ENCODE data around the gene PDE10A.

Gene PDE10A

GRCh38 chr6:165689699-165690098 is 26.7 kb upstream of the PDE10A start:
- no peak for TF ChIP-seq POLR2AphosphoS5 (IDR thresholded peaks at IDR 0.05; ENCODE audit: low read depth, low read length)

GRCh38 chr6:165686596-165687365 is 23.7 kb upstream of the PDE10A start:
- TF ChIP-seq, protein P1, sequence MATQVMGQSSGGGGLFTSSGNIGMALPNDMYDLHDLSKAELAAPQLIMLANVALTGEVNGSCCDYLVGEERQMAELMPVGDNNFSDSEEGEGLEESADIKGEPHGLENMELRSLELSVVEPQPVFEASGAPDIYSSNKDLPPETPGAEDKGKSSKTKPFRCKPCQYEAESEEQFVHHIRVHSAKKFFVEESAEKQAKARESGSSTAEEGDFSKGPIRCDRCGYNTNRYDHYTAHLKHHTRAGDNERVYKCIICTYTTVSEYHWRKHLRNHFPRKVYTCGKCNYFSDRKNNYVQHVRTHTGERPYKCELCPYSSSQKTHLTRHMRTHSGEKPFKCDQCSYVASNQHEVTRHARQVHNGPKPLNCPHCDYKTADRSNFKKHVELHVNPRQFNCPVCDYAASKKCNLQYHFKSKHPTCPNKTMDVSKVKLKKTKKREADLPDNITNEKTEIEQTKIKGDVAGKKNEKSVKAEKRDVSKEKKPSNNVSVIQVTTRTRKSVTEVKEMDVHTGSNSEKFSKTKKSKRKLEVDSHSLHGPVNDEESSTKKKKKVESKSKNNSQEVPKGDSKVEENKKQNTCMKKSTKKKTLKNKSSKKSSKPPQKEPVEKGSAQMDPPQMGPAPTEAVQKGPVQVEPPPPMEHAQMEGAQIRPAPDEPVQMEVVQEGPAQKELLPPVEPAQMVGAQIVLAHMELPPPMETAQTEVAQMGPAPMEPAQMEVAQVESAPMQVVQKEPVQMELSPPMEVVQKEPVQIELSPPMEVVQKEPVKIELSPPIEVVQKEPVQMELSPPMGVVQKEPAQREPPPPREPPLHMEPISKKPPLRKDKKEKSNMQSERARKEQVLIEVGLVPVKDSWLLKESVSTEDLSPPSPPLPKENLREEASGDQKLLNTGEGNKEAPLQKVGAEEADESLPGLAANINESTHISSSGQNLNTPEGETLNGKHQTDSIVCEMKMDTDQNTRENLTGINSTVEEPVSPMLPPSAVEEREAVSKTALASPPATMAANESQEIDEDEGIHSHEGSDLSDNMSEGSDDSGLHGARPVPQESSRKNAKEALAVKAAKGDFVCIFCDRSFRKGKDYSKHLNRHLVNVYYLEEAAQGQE (IDR thresholded peaks at IDR 0.05; ENCODE audit: insufficient read depth in 1 of 2, low read depth in 2 of 2, low read length in 2 of 2) = no peak
- TF ChIP-seq FOXP2 (optimal IDR thresholded peaks at IDR 0.05; ENCODE audit: borderline replicate concordance, extremely low read depth, extremely low read length, insufficient read depth) (no peak), POLR2AphosphoS5 (IDR thresholded peaks at IDR 0.05; ENCODE audit: low read depth, low read length) (no peak), TAF1 (IDR thresholded peaks at IDR 0.05; ENCODE audit: borderline replicate concordance, insufficient read depth, low read length) (no peak), SIN3A (IDR thresholded peaks at IDR 0.05; ENCODE audit: borderline replicate concordance, insufficient read depth, low read length) (no peak)

GRCh38 chr6:165685302-165685701 is 22.3 kb upstream of the PDE10A start:
- TF ChIP-seq, protein P1 (IDR thresholded peaks at IDR 0.05; ENCODE audit: insufficient read depth in 1 of 2, low read depth in 2 of 2, low read length in 2 of 2) = no peak

DNA sequence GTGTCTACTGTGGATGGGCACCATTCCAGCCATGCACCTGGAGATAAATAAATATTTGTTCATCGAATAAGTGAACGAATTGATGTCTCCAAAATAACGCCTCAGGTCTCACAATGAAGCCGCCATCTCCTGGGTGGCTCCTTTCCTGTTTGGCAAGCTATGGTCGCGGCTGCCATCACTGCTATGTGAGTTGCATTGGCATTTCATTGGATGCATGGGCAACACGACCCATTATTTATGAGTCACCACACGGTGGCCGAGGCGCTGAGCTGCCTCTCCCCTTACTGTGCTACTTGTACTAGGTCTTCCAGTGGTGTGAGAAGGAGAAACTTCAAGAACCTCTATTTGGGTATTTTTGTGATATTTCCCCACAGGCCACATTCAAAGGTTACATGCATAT is 21.3 kb upstream of the PDE10A start:
- no peak for TF ChIP-seq SIN3A (IDR thresholded peaks at IDR 0.05; ENCODE audit: borderline replicate concordance, insufficient read depth, low read length)
- no peak for TF ChIP-seq FOXP2 (optimal IDR thresholded peaks at IDR 0.05; ENCODE audit: borderline replicate concordance, extremely low read depth, extremely low read length, insufficient read depth)
- no peak for TF ChIP-seq POLR2AphosphoS5 (IDR thresholded peaks at IDR 0.05; ENCODE audit: low read depth, low read length)
- TF ChIP-seq TAF1 (IDR thresholded peaks at IDR 0.05; ENCODE audit: borderline replicate concordance, insufficient read depth, low read length) = no peak
- TF ChIP-seq, protein P1 (IDR thresholded peaks at IDR 0.05; ENCODE audit: insufficient read depth in 1 of 2, low read depth in 2 of 2, low read length in 2 of 2) = no peak

- TF ChIP-seq TAF1 (IDR thresholded peaks at IDR 0.05; ENCODE audit: borderline replicate concordance, insufficient read depth, low read length) = no peak
- TF ChIP-seq SIN3A (IDR thresholded peaks at IDR 0.05; ENCODE audit: borderline replicate concordance, insufficient read depth, low read length) = no peak
- TF ChIP-seq, protein P1 (IDR thresholded peaks at IDR 0.05; ENCODE audit: insufficient read depth in 1 of 2, low read depth in 2 of 2, low read length in 2 of 2) = no peak
- TF ChIP-seq POLR2AphosphoS5 (IDR thresholded peaks at IDR 0.05; ENCODE audit: low read depth, low read length) = no peak
- TF ChIP-seq FOXP2 (optimal IDR thresholded peaks at IDR 0.05; ENCODE audit: borderline replicate concordance, extremely low read depth, extremely low read length, insufficient read depth) = no peak
Observed at GRCh38 chr6:165680975-165681374, 17.9 kb upstream of the PDE10A start.

Measured in PFSK-1 (cell line).